Middle frontal gyrus (tissue), 1 donor: ENCODE measurements around the gene GTF2A1.
"Not testable (repeated sequence)": the region's sequence is repeated elsewhere in the genome, so short reads cannot be mapped to it uniquely, and the experiment has no call there.

Experiments
- DNase-seq: peaks from one replicate; pipeline ENCODE4 v3.0.0-alpha.2; 2015; ENCODE audit warnings: low spot score; ENCODE audit errors: extremely low spot score

Gene GTF2A1

GRCh38 chr14:81233615-81234014 is 12.9 kb upstream of the GTF2A1 start:
- DNase-seq: no peak

DNA sequence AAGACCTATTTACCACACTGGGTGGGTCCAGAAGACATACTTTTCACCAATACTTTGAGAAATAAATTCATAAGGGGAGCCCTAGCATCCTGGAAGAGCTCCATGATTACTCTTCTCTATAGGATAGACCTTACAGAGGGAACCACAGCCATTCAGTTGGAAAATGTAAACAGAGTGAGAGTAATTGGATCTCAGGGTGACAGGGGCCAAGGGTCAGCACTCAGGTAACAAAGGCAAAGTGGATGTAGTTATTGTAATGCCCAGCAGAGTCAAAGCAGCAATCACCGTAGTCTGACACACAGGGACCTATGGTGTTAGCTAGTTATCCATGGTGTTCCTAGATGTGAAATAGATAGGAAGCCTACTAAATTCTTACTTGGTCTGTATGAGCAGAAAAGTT is 10.8 kb upstream of the GTF2A1 start:
- DNase-seq: no peak

- DNase-seq: no peak
Observed at GRCh38 chr14:81224222-81224621, 3.5 kb upstream of the GTF2A1 start.

- not testable (repeated sequence) for DNase-seq
Observed at GRCh38 chr14:81223788-81224187, 3.0 kb upstream of the GTF2A1 start.

- no peak for DNase-seq
Observed at GRCh38 chr14:81222691-81223090, 1.9 kb upstream of the GTF2A1 start.

GRCh38 chr14:81222126-81222525 is 1.4 kb upstream of the GTF2A1 start:
- no peak for DNase-seq

DNA sequence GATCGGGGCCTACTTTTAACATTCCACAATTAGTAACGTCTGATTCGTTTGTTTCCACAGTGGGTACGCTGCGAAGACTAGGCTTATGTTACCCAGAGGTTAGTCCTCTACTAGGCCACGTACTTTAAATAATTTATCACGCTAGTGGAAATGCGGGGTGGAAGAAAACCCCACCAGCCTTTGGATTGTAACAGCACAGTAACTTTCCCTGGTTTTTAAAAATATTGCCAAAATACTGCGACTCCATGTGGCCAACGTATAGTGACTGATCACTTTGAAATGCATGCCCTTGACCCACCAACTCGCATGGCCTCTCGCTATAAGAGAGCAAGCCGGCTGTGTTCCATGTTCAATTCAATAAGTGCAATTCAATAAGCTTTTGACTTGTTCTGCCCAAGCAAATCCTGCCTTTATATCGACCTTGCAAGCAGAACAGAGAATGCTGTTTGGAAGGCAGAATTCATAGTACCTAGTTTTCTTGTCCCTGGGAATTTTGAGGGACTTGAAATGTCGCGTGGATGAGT is 882 bp upstream of the GTF2A1 start:
- no peak for DNase-seq

- no peak for DNase-seq
Observed at GRCh38 chr14:81220580-81220829, 254 bp downstream of the GTF2A1 start.

GRCh38 chr14:81219759-81220579 is 790 bp downstream of the GTF2A1 start:
- DNase-seq: no peak

DNA sequence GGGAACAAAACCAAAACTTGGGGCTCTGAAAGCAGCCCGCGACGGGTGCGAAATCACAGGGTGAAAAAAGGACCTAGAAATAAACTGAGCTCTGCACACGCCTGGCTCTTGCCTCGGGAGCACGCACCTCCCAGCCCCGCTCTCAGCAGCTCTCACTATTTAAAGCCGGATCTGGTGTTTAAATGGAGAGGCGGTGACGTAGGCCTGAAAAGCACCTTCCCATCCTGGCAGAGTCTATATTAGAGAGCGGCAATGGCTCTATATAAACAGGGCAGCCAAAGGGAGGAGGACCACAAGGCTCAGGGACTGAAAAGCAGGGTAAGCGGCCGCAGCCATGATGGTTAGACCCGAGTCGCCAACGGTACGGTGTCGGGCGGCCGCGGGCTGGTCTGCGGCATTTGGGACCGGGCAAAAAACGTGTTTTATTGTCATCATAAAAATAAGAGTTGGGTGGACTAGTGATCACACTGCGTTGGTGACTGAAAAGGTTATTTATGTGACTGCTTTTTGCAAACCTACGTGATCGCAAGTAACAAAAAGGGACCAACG is 1.5 kb downstream of the GTF2A1 start:
- peak; percentile 96 for DNase-seq

- no peak for DNase-seq
Observed at GRCh38 chr14:81211844-81212243, 8.9 kb downstream of the GTF2A1 start.

- no peak for DNase-seq
Observed at GRCh38 chr14:81209167-81209836, 11.5 kb downstream of the GTF2A1 start.

DNA sequence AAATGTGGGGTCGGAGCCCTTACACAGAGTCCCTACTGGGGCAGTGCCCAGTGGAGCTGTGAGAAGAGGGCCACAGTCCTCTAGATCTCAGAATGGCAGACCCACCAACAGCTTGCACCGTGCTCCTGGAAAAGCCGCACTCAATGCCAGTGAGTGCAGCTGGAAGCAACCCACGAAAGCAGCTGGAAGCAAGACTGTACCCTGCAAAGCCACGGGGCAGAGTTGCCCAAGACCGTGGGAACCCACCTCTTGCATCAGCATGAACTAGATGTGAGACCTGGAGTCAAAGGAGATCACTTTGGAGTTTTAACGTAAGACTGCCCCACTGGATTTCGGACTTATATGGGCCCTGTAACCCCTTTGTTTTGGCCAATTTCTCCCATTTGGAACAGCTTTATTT is 12.3 kb downstream of the GTF2A1 start:
- no peak for DNase-seq

DNA sequence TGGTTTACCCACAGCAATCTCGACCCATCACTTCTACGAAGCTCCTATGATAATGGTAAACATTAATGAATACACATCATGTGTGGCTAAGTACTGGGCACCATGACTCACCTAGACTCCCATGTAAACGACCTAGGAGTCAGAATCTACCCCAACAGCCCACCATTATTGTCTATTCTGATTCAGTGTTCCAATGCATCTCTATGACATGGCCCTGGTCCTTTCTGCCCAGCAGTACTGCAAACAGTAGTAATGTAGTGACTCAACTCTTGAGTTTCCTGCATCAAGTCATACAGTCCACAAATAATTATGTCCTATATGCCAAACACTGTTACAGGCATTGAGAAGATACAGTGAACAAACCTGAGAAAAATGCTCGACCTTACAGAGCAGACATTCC is 14.6 kb downstream of the GTF2A1 start:
- no peak for DNase-seq

GRCh38 chr14:81205639-81206038 is 15.1 kb downstream of the GTF2A1 start:
- DNase-seq: peak; percentile 22

DNA sequence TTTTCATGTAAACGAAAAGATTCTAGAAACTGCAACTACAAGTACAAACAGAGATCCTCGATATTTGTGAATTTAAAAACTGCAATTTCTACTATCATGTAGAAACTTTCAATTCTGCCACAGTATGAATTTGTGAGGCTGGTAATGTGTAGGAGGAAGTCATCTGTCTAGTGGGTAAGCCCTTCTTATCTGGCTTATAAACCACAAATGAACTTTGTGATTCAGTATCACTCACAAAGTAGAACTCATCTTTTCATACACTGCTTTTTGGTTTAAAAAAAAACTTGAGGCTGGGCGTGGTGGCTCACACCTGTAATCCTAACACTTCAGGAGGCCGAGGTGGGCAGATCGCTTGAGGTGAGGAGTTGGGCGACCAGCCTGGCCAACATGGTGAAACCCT is 20.7 kb downstream of the GTF2A1 start:
- DNase-seq: no peak

GRCh38 chr14:81199084-81199483 is 21.7 kb downstream of the GTF2A1 start:
- no peak for DNase-seq

DNA sequence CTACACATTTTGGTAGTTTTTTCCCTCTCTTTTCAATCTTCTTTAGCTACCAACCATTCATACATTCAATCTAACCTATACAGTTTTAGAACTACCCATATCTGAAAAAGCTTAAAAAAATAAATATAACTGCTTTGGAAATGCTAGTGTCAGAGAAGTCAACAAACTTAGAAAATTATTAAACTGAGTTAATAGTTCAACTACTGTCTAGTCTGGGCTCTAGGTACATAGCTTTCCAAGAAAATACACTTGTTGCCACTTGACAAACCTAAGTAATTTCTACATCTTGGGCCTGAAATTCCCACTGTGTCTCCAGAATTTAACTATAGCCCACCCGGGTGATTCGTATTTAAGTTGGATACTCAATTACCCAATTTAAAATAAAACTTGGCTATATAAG is 22.1 kb downstream of the GTF2A1 start:
- DNase-seq: no peak

- no peak for DNase-seq
Observed at GRCh38 chr14:81193924-81194633, 26.7 kb downstream of the GTF2A1 start.

GRCh38 chr14:81192594-81192993 is 28.2 kb downstream of the GTF2A1 start:
- DNase-seq: no peak

DNA sequence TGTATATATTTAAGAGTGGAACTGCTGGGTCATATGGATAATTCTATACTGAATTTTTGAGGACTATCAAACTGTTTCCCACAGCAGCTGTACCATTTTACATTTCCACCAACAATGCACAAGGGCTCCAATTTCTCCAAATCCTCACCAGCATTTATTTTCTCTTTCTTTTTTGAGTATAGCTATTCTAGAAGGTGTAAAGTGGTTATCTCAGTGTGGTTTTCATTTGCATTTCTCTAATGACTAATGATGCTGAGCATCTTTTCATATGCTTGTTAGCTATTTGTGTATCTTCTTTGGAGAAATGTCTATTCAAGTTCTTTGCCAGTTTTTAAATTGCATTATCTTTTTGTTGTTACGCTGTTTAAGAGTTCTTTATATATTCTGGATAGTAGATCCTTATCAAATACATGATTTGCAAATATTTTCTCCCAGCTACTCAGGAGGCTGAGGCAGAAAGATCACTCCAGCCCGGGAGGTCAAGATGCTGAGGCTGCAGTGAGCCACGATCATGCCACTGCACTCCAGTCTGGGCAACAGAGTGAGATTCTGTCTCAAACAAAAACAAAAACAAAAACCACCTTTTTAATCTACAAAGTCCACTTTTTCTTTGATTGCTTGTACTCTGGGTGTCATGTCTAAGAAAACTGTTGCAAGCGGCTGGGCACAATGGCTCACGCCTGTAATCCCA is 32.8 kb downstream of the GTF2A1 start:
- DNase-seq: no peak
